Muscle layer of duodenum (tissue), 2 donors: ENCODE data around the gene OR6B1.
"Not testable (repeated sequence)": the region's sequence is repeated elsewhere in the genome, so short reads cannot be mapped to it uniquely, and the experiment has no call there.

Experiments used
- H3K27ac ChIP-seq: one replicate; pipeline ENCODE4 v1.7.0; 2013; ENCODE audit warnings: mild to moderate bottlenecking, low read length
- H3K27me3 ChIP-seq: one replicate; pipeline ENCODE4 v1.7.0; 2013; ENCODE audit warnings: low read depth, mild to moderate bottlenecking, control low read depth, low read length
- H3K36me3 ChIP-seq, 2 donors: one replicate each; pipeline ENCODE4 v1.7.0; 2013; ENCODE audit warnings: low read length in 2 of 2, control low read depth in 1 of 2, mild to moderate bottlenecking in 1 of 2; ENCODE audit not compliant: insufficient read depth in 2 of 2, control insufficient read depth in 1 of 2
- H3K4me1 ChIP-seq, 2 donors: one replicate each; pipeline ENCODE4 v1.7.0; 2013; ENCODE audit warnings: low read length in 2 of 2, mild to moderate bottlenecking in 2 of 2, control low read depth in 1 of 2, moderate library complexity in 1 of 2; ENCODE audit not compliant: insufficient read depth in 2 of 2, control insufficient read depth in 1 of 2
- H3K4me3 ChIP-seq, 2 donors: one replicate each; pipeline ENCODE4 v1.7.0; 2013; ENCODE audit warnings: low read length in 2 of 2, low read depth in 1 of 2, mild to moderate bottlenecking in 1 of 2
- H3K9me3 ChIP-seq, 2 donors: one replicate each; pipeline ENCODE4 v1.7.0; 2013; ENCODE audit warnings: low read length in 2 of 2, control low read depth in 1 of 2, mild to moderate bottlenecking in 1 of 2; ENCODE audit not compliant: control insufficient read depth in 1 of 2
- donor health status: healthy.

Gene OR6B1

DNA sequence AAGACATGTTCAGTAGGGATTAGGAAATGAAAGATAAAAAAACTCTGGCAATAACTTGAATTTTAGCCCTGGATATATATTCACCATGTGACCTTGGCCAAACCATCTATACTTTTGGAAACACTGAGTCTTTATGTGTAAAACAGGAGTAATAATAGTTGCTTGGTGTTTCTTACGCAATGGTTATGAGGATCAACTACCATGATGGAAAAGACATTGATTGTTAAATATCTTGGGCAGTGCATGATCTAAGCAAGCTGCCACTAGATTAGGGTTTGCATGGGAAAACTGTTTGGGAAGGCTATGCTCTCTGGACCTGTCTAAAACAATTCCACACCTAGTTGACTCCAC lies 6.5 kb downstream of the OR6B1 start:
- Histone ChIP-seq H3K4me3 (no peak overlapping the region), H3K4me1 (no peaks in the 10 kb centered on the region), H3K36me3 (no peaks in the 10 kb centered on the region), H3K27ac (no peak overlapping the region), H3K27me3 (no peaks in the 10 kb centered on the region), H3K9me3 (no peaks in the 10 kb centered on the region)

DNA sequence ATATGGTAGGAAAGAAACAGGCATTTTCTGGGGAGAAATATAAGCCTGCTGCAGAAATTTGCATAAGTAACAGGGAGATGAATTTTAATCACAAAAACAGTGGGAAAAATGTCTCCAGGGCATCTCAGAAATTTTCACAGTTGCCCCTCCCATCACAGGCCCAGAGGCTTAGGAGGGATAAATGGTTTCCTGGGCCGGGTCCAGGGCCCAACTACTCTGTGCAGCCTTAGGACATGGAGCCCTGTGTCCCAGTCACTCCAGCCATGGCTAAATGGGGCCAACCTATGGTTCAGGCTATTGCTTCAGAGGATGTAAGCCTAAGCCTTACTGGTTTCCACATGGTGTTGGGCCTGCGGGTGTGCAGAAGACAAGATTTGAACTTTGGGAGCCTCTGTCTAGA lies 9.2 kb downstream of the OR6B1 start:
- no peaks in the 10 kb centered on the region for H3K4me1 ChIP-seq
- no peak overlapping the region for H3K4me3 ChIP-seq
- H3K9me3 ChIP-seq = no peaks in the 10 kb centered on the region
- H3K27me3 ChIP-seq = no peaks in the 10 kb centered on the region
- H3K27ac ChIP-seq = no peak overlapping the region
- no peaks in the 10 kb centered on the region for H3K36me3 ChIP-seq

DNA sequence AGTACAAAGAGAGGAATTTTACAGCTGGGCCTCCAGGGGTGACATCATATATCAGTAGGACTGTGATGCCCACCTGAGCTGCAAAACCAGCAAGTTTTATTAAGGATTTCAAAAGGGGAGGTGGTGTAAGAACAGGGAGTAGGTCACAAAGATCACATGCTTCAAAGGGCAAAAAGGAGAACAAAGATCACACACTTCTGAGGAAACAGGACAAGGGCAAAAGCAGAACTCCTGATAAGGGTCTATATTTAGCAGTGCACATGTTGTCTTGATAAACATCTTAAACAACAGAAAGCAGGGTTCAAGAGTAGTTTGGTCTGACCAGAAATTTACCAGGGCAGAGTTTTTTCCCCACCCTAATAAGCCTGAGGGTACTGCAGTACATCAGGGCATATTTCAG lies 9.9 kb downstream of the OR6B1 start:
- H3K27me3 ChIP-seq, H3K4me3 ChIP-seq, H3K4me1 ChIP-seq, H3K9me3 ChIP-seq, H3K27ac ChIP-seq, H3K36me3 ChIP-seq: not testable (repeated sequence)

DNA sequence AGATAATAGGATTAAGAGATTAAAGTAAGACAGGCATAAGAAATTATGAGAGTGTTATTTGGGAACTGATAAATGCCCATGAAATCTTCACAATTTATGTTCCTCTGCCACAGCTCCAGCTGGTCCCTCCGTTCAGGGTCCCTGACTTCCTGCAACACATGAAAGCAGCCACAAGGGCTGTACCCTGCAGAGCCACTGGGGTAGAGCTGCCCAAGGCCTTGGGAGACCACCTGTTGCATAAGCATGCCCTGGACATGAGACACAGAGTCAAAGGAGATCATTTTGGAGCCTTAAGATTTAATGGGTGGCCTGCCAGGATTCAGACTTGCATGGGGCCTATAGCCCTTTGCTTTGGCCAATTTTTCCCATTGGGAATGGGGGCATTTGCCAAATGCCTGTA lies 10.7 kb downstream of the OR6B1 start:
- not testable (repeated sequence) for H3K9me3 ChIP-seq, H3K4me3 ChIP-seq, H3K27me3 ChIP-seq, H3K4me1 ChIP-seq, H3K27ac ChIP-seq, H3K36me3 ChIP-seq

DNA sequence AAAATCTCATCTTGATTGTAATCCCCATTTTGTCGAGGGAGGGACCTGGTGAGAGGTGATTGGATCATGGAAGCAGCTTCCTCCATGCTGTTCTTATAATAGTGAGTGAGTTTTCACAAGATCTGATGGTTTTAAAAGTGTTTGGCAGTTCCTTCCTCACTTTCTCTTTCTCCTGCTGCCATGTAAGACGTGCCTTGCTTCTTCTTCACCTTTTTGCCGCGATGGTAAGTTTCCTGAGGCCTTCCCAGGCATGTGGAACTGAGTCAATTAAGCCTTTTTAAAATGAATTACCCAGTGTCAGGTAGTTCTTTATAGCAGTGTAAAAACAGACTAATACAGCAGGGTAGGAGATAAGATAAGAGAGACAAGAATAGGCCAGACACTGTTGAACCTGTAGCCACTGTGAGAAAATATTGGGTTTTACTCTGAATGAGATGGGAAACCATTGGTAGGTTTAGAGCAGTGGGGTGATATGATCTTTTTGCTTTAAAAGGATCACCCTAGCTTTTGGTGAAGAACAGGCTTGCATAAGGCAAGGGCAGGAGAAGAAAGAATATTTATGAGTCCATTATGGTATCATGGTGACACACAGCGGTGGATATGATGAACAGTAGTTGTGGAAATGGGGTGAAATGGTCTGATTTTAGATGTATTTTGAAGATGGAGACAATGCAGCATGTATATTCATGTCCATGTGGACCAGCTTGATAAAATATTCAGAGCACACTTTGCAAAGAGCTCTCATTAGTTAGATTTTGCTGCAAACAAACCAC lies 11.5 kb downstream of the OR6B1 start:
- H3K4me1 ChIP-seq = no peaks in the 10 kb centered on the region
- H3K9me3 ChIP-seq = no peaks in the 10 kb centered on the region
- no peak overlapping the region for H3K4me3 ChIP-seq
- H3K36me3 ChIP-seq = no peaks in the 10 kb centered on the region
- H3K27ac ChIP-seq = no peak overlapping the region
- H3K27me3 ChIP-seq = no peaks in the 10 kb centered on the region

DNA sequence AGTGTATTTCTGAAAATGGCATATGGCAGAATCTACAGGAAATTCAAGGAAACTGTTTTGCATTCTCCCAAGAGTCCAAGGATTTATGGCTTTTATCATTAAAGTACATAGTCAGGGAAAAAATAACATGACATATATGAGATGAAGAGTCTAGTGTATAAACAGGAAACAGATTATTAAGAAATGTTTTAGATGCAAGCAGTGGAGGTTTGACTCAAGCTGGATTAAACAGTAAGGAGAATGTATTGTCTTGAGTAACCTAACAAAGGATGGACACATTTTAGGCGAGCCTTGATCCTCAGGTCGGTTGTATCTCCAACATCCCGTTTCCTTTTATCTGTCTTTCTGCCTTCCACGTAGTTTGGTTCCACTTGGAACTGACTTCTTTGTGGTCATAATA lies 17.9 kb downstream of the OR6B1 start:
- no peak overlapping the region for H3K27ac ChIP-seq
- H3K4me1 ChIP-seq = no peaks in the 10 kb centered on the region
- H3K4me3 ChIP-seq = no peak overlapping the region
- no peaks in the 10 kb centered on the region for H3K36me3 ChIP-seq
- no peaks in the 10 kb centered on the region for H3K9me3 ChIP-seq
- no peaks in the 10 kb centered on the region for H3K27me3 ChIP-seq

DNA sequence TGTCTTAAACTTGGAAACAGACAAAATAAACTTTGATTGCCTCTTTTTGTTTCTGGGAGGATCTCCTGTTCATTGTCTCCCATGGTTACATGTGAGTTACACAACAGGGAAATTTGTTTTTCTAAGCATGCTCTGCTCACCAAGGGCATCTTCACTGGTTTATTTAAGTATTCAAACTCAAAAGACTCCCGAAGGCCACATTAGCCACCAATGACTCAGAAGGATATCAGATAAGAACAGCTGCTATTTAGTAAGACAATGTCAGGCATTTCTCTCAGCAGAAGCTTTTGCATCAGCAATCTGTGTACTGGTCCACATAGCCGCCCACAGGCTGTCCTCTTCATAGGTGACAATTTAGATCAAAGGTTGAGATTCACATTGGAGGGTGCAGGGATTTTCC lies 19.3 kb downstream of the OR6B1 start:
- Histone ChIP-seq H3K27ac (no peak overlapping the region), H3K36me3 (no peaks in the 10 kb centered on the region), H3K4me3 (no peak overlapping the region), H3K9me3 (no peaks in the 10 kb centered on the region), H3K4me1 (no peaks in the 10 kb centered on the region), H3K27me3 (no peaks in the 10 kb centered on the region)

DNA sequence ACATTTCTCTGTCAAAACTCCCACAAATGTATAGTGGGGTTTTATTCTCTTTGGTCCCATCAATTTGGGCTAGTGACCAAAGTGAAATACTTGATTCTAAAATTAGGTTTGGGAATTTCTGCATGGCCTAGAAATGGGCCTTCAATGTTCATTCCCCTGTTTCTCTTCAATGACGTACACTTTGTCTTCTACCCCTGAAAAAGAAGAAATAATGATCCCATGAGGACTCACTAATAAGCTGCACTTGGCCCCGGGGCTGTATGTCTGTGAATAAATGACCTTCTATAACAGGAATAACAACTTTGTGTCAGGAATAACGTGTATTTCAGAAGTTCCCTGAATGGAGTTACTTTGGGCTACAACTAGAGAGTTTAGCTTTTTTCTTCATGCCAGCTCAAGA lies 20.2 kb downstream of the OR6B1 start:
- Histone ChIP-seq H3K27me3 (no peaks in the 10 kb centered on the region), H3K9me3 (no peaks in the 10 kb centered on the region), H3K4me3 (no peak overlapping the region), H3K4me1 (no peaks in the 10 kb centered on the region), H3K36me3 (no peaks in the 10 kb centered on the region), H3K27ac (no peak overlapping the region)

DNA sequence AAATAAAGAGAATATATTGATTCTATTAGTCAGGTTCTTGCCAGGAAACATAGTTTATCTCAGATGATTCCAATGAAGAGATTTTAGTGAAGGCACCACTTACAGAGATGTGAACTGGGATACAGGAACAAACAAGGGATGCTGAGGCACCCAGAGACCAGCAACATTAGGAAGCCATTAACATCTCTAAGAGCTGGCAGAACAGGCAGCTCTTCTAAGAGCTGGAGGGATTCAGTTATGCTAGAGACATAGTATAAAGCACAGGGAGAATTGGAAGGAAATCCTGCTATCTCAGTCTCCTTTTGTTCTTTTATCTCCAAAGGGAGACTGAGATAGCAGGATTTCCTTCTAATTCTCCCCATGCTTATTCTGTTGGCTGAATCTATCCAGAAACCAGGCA lies 22.0 kb downstream of the OR6B1 start:
- H3K9me3 ChIP-seq = no peaks in the 10 kb centered on the region
- no peak overlapping the region for H3K4me3 ChIP-seq
- no peaks in the 10 kb centered on the region for H3K27me3 ChIP-seq
- H3K27ac ChIP-seq = no peak overlapping the region
- H3K36me3 ChIP-seq = no peaks in the 10 kb centered on the region
- no peaks in the 10 kb centered on the region for H3K4me1 ChIP-seq

DNA sequence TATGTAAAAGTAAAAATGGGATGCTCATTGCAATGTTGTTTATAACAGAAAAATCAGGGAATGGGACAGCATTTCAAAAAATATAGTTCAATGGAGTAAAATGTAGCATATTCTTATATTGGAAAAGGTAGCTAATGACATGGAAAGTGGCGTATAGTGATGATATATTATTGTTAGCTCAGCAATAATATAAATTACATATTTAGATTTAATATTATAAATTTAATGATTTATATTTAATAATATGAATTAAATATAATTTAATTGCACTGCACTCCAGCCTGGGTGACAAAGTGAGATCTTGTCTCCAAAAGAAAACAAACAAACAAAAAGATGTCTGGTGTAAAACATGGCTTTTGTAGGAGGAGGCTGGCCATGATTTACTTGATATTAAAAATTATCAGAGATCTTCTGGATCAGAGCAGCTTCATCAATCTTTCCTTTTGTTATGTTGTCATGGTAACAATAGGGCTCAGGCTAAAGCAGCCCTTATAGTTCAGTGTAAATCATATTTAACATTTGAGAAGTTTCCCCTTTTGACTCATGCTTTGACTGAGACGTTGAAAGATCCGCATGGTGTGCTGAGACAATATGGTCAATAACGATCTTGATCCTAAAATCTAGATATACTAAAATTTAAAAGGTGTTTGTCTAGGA lies 23.2 kb downstream of the OR6B1 start:
- no peaks in the 10 kb centered on the region for H3K27me3 ChIP-seq
- no peaks in the 10 kb centered on the region for H3K36me3 ChIP-seq
- H3K4me3 ChIP-seq = no peak overlapping the region
- H3K9me3 ChIP-seq = no peaks in the 10 kb centered on the region
- H3K4me1 ChIP-seq = no peaks in the 10 kb centered on the region
- no peak overlapping the region for H3K27ac ChIP-seq

DNA sequence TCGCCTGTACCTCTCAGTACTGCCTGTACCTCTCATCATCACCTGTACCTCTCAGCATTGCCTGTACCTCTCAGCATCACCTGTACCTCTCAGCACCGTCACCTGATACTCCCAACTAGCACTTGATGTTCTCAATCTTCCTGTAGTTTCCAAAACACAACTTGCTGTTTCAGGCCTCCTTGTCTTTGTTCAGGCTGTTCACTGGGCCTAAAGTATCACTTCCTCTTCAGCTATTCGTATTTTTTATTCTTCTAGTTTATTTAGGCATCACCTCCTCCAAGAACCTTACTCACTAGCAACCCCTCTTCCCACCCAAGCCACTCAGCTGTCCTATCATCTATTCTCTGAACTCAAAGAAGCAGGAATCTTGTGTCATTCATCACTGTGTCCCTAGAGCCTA lies 24.1 kb downstream of the OR6B1 start:
- H3K27ac ChIP-seq = no peak overlapping the region
- no peaks in the 10 kb centered on the region for H3K4me1 ChIP-seq
- no peaks in the 10 kb centered on the region for H3K27me3 ChIP-seq
- no peaks in the 10 kb centered on the region for H3K36me3 ChIP-seq
- H3K9me3 ChIP-seq = no peaks in the 10 kb centered on the region
- H3K4me3 ChIP-seq = no peak overlapping the region
